Stomach (tissue), 9 donors: Measurements from ENCODE around the gene HOXA6. TPM values are rescaled to one million over a fixed set of nuclear protein-coding genes. Genes with fewer than 3 reads are reported as not detected.

Experiments
- DNase-seq, 2 donors: peaks; one replicate each; pipeline versions ENCODE4 v3.0.0 to v3.0.0-alpha.2; 2013 to 2019
- H3K27ac ChIP-seq, 5 donors: fragments of 200-600 bp in 4 of 5; sonication (generic) in 4 of 5; one replicate each; pipeline ENCODE4 v1.5.1; 2013 to 2019; ENCODE audit warnings: mild to moderate bottlenecking in 1 of 5, moderate library complexity in 1 of 5
- H3K27me3 ChIP-seq, 3 donors: fragments of 200-600 bp; sonication (generic); one replicate each; pipeline ENCODE4 v1.5.1; 2017 to 2019; ENCODE audit warnings: mixed run types in 1 of 3
- H3K36me3 ChIP-seq, 4 donors: fragments of 200-600 bp; sonication (generic); 1 replicate in 3 of 4; 2 replicates in 1 of 4; pipeline ENCODE4 v1.5.1; 2016 to 2019
- H3K4me1 ChIP-seq, 4 donors: fragments of 200-600 bp; sonication (generic); one replicate each; pipeline ENCODE4 v1.5.1; 2016 to 2019
- H3K4me3 ChIP-seq, 4 donors: fragments of 200-600 bp; sonication (generic) in 3 of 4; one replicate each; pipeline ENCODE4 v1.5.1; 2016 to 2019; ENCODE audit warnings: mild to moderate bottlenecking in 1 of 4
- H3K9me3 ChIP-seq, 4 donors: fragments of 200-600 bp; sonication (generic); one replicate each; pipeline ENCODE4 v1.5.1; 2016 to 2019
- CTCF ChIP-seq, 7 experiments: fragments of 450-650 bp in 4 of 7; fragments of 200-600 bp in 3 of 7; sonication (generic) in 3 of 7; IDR thresholded peaks; one replicate each; pipeline ENCODE4 v1.5.1; 2016 to 2019; ENCODE audit warnings: antibody characterized with exemption in 7 of 7, control low read depth in 2 of 7, mild to moderate bottlenecking in 1 of 7
- EP300 ChIP-seq: sonication (generic); formaldehyde crosslinking; IDR thresholded peaks from one replicate; pipeline ENCODE4 v1.6.1; 2017; ENCODE audit warnings: antibody characterized with exemption
- POLR2A ChIP-seq, 4 donors: fragments of 450-650 bp; IDR thresholded peaks; one replicate each; pipeline ENCODE4 v1.6.1; 2016; ENCODE audit warnings: antibody characterized with exemption in 4 of 4, control low read depth in 2 of 4, mild to moderate bottlenecking in 1 of 4, moderate library complexity in 1 of 4
- POLR2AphosphoS5 ChIP-seq, 3 donors: sonication (generic); formaldehyde crosslinking; IDR thresholded peaks; one replicate each; pipeline ENCODE4 v1.6.1; 2016; ENCODE audit warnings: antibody characterized with exemption in 3 of 3
- WGBS, 5 donors: extraction: QIAGEN DNeasy Blood & Tissue Kit in 3 of 5; methylation state at CpG; one replicate each; pipeline versions ENCODE4 v1.1.5 to v1.1.7; 2013 to 2018; 5-methylcytosine and 5-hydroxymethylcytosine counted together
- intact Hi-C: fragments of 100-400 bp; cut with DNase I; formaldehyde crosslinking; loops from one replicate; pipeline ENCODE4 v1.15.1; 2023; ENCODE audit warnings: low total_unique reads
- polyA plus RNA-seq, 3 donors: library from polyadenylated mRNA; stranded (reverse); fragments of 200-250 nt; gene quantifications; one replicate each; pipeline ENCODE4 v1.2.3, GENCODE V29; 2013
- total RNA-seq, 5 donors: library from RNA; depleted of rRNA; stranded (reverse); fragments of >200 nt; gene quantifications; one replicate each; pipeline versions ENCODE4 v1.1.0 to v1.2.3, GENCODE V29; 2014 to 2016
- donor health status: healthy with polysubstance abuse.
- donor health status: Bipolar disorder and iron deficiency.
- donor health status: healthy.

Gene HOXA6
- total and polyA plus RNA-seq, 8 donors, result 0.81 to 12.7 (median 3.7) TPM; not detected in 5

GRCh38 chr7:27174874-27175625 lies 27.5 kb upstream of the HOXA6 start:
- TF ChIP-seq CTCF (IDR thresholded peaks at IDR 0.05) (no peak), POLR2AphosphoS5 (IDR thresholded peaks at IDR 0.05) (no peak), POLR2A (IDR thresholded peaks at IDR 0.05) (no peak), EP300 (no peak)
- intact Hi-C loops, result loop anchor here (10.0 kb wide), 1 partner anchor 1300 kb away; no protein-coding TSS in a partner anchor
- Histone ChIP-seq H3K4me3 (no peak overlapping the region), H3K27ac (no peak overlapping the region), H3K4me1 (peaks cover 26 to 45% (median 39%) of the 10 kb centered on the region in 4 donors), H3K36me3 (no peaks in the 10 kb centered on the region), H3K9me3 (peaks cover 0 to 10% (median 0%) of the 10 kb centered on the region in 4 donors), H3K27me3 (peaks cover 49 to 100% (median 98%) of the 10 kb centered on the region in 3 donors)
- DNase-seq, result no peak
- WGBS, 5 donors, result 45 to 57% (median 52%) methylated on average over 11 to 12 of the region's 12 CpGs

- WGBS, 5 donors, result 8 to 18% (median 10%) methylated on average over 50 to 82 of the region's 82 CpGs
- H3K4me3 ChIP-seq, result peak within 1 kb of the TSS; percentile 38 to 54 (median 45)
- intact Hi-C loops, result loop anchor here (10.0 kb wide), 1 partner anchor 1299 kb away; no protein-coding TSS in a partner anchor
- no peaks in the 10 kb centered on the region for H3K36me3 ChIP-seq
- peak in 1 of 2 donors; percentile 22 for DNase-seq
- no peak within 1 kb of the TSS for H3K27ac ChIP-seq
- TF ChIP-seq POLR2A (IDR thresholded peaks at IDR 0.05) (no peak), CTCF (IDR thresholded peaks at IDR 0.05) (no peak), EP300 (no peak), POLR2AphosphoS5 (IDR thresholded peaks at IDR 0.05) (no peak)
- peaks cover 0 to 18% (median 0%) of the 10 kb centered on the region in 4 donors for H3K9me3 ChIP-seq
- H3K27me3 ChIP-seq, result peaks cover 49 to 100% (median 98%) of the 10 kb centered on the region in 3 donors
- peaks cover 27 to 45% (median 40%) of the 10 kb centered on the region in 4 donors for H3K4me1 ChIP-seq
Observed at GRCh38 chr7:27173956-27174873, 26.6 kb upstream of the HOXA6 start, which contains the start of gene HOXA10. TSS of gene HOXA10 (minus strand) at chr7:27174320. CDS start at chr7:27174306, 14 bp downstream.

DNA sequence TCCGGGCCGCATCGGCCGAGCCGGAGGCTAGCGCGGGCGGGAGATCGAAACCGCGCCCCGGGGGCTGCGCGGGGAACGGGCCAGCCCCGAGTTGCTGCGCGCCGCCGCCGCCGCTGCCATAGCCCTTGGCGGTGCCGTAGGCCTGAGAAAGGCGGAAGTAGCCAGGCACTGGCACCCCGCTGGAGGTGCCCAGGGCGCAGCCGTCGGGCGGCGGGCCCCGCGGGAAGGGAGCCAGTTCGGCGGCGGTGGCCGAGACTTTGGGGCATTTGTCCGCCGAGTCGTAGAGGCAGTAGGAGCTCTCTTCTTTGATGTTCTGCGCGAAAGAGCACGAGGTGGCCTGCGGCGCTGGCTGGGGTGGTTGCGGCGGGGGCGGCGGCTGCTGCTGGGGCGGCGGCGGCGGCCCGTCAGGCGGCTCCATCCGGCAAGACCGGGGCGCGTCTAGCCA lies 26.0 kb upstream of the HOXA6 start:
- Histone ChIP-seq H3K4me3 (peak overlapping the region; percentile 38 to 54 (median 45)), H3K27me3 (peaks cover 53 to 100% (median 100%) of the 10 kb centered on the region in 3 donors), H3K9me3 (peaks cover 0 to 18% (median 0%) of the 10 kb centered on the region in 4 donors), H3K27ac (no peak overlapping the region), H3K4me1 (peaks cover 27 to 46% (median 42%) of the 10 kb centered on the region in 4 donors), H3K36me3 (no peaks in the 10 kb centered on the region)
- intact Hi-C loops, result loop anchor here (10.0 kb wide), 1 partner anchor 1299 kb away; no protein-coding TSS in a partner anchor
- WGBS, 5 donors, result 0 to 6% (median 3%) methylated on average over 11 to 59 of the region's 59 CpGs
- DNase-seq, result peak in 1 of 2 donors; percentile 28
- TF ChIP-seq POLR2A (IDR thresholded peaks at IDR 0.05) (no peak), EP300 (no peak), CTCF (IDR thresholded peaks at IDR 0.05) (no peak), POLR2AphosphoS5 (IDR thresholded peaks at IDR 0.05) (no peak)
